ENCODE data around the gene ACACA. TPM values are rescaled to one million over a fixed set of nuclear protein-coding genes. Genes with fewer than 3 reads are reported as not detected.

ACACA gene
- total and polyA plus RNA-seq, 9 of the 15 experiments (the other 6 are each of a cell fraction or from before 2014, with no cell fraction given) = 35.9 to 135 (median 88.4) TPM

- no peak for TF ChIP-seq ZNF655 (CRISPR knock-in tag; IDR thresholded peaks at IDR 0.05)
- TF ChIP-seq VEZF1 (CRISPR knock-in tag; IDR thresholded peaks at IDR 0.05) = no peak
- TF ChIP-seq NR3C1 (CRISPR knock-in tag; IDR thresholded peaks at IDR 0.05) = no peak
- TF ChIP-seq, protein P1, sequence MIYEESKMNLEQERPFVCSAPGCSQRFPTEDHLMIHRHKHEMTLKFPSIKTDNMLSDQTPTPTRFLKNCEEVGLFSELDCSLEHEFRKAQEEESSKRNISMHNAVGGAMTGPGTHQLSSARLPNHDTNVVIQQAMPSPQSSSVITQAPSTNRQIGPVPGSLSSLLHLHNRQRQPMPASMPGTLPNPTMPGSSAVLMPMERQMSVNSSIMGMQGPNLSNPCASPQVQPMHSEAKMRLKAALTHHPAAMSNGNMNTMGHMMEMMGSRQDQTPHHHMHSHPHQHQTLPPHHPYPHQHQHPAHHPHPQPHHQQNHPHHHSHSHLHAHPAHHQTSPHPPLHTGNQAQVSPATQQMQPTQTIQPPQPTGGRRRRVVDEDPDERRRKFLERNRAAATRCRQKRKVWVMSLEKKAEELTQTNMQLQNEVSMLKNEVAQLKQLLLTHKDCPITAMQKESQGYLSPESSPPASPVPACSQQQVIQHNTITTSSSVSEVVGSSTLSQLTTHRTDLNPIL (CRISPR knock-in tag; IDR thresholded peaks at IDR 0.05) = no peak
- no peak for TF ChIP-seq SLC30A9 (CRISPR knock-in tag; IDR thresholded peaks at IDR 0.05)
- no peak for TF ChIP-seq SRSF7 (optimal IDR thresholded peaks at IDR 0.05; ENCODE audit: low read depth, low read length)
- TF ChIP-seq ETV5 (CRISPR knock-in tag; IDR thresholded peaks at IDR 0.05; ENCODE audit: low read depth) = no peak
- no peak for TF ChIP-seq CEBPB (tag; IDR thresholded peaks at IDR 0.05)
- TF ChIP-seq ZNF512 (tag; IDR thresholded peaks at IDR 0.05) = no peak
- no peak for TF ChIP-seq ZNF79 (CRISPR knock-in tag; IDR thresholded peaks at IDR 0.05; ENCODE audit: low read depth)
- no peak for TF ChIP-seq PCBP2 (IDR thresholded peaks at IDR 0.05; ENCODE audit: low read depth, low read length, poor library complexity, severe bottlenecking)
- TF ChIP-seq ZNF511 (CRISPR knock-in tag; IDR thresholded peaks at IDR 0.05) = peak; percentile 47; the same call in 1 of the 2 replicates
- TF ChIP-seq XRCC4 (IDR thresholded peaks at IDR 0.05; ENCODE audit: extremely low read depth, insufficient read depth, insufficient read length) = no peak
- TF ChIP-seq, protein P2, sequence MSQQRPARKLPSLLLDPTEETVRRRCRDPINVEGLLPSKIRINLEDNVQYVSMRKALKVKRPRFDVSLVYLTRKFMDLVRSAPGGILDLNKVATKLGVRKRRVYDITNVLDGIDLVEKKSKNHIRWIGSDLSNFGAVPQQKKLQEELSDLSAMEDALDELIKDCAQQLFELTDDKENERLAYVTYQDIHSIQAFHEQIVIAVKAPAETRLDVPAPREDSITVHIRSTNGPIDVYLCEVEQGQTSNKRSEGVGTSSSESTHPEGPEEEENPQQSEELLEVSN (IDR thresholded peaks at IDR 0.05; ENCODE audit: borderline replicate concordance in 1 of 2, extremely low read depth in 1 of 2, insufficient read depth in 1 of 2, insufficient read length in 1 of 2, low read depth in 1 of 2, low read length in 1 of 2, poor library complexity in 1 of 2, severe bottlenecking in 1 of 2) = peak; percentile 63 to 73
- TF ChIP-seq KLF6 (CRISPR knock-in tag; IDR thresholded peaks at IDR 0.05; ENCODE audit: borderline replicate concordance) = no peak
- no peak for TF ChIP-seq NR4A1 (CRISPR knock-in tag; IDR thresholded peaks at IDR 0.05)
- peak; percentile 48 for TF ChIP-seq NR4A1 (tag; IDR thresholded peaks at IDR 0.05)
- no peak for TF ChIP-seq WHSC1 (IDR thresholded peaks at IDR 0.05; ENCODE audit: low read length)
- TF ChIP-seq ARID1B (IDR thresholded peaks at IDR 0.05) = no peak
- no peak for TF ChIP-seq HNRNPLL (IDR thresholded peaks at IDR 0.05; ENCODE audit: low read depth, low read length, poor library complexity, severe bottlenecking)
- no peak for TF ChIP-seq FOXP1 (CRISPR knock-in tag; IDR thresholded peaks at IDR 0.05)
Observed at GRCh38 chr17:37359682-37360188, 46.9 kb downstream of the ACACA start (continued).

Data from K562 (cell line).